Sigmoid colon (tissue), 7 donors: ENCODE results near the gene SH3BGRL. TPM values are rescaled to one million over a fixed set of nuclear protein-coding genes. Genes with fewer than 3 reads are reported as not detected.

Source experiments
- DNase-seq: peaks from one replicate; pipeline ENCODE4 v3.0.0-alpha.2; 2019
- H3K27ac ChIP-seq, 4 donors: fragments of 200-600 bp; sonication (generic); one replicate each; pipeline ENCODE4 v1.5.1; 2016 to 2019; ENCODE audit warnings: mild to moderate bottlenecking in 1 of 4
- H3K27me3 ChIP-seq, 3 donors: fragments of 200-600 bp; sonication (generic); one replicate each; pipeline ENCODE4 v1.5.1; 2019; ENCODE audit warnings: mild to moderate bottlenecking in 1 of 3
- H3K36me3 ChIP-seq, 4 donors: fragments of 200-600 bp; sonication (generic); one replicate each; pipeline ENCODE4 v1.5.1; 2016 to 2019
- H3K4me1 ChIP-seq, 4 donors: fragments of 200-600 bp; sonication (generic); one replicate each; pipeline ENCODE4 v1.5.1; 2017 to 2019
- H3K4me3 ChIP-seq, 4 donors: fragments of 200-600 bp; sonication (generic); one replicate each; pipeline ENCODE4 v1.5.1; 2017 to 2019; ENCODE audit warnings: mild to moderate bottlenecking in 2 of 4, moderate library complexity in 1 of 4
- H3K9me3 ChIP-seq, 4 donors: fragments of 200-600 bp in 3 of 4; sonication (generic) in 3 of 4; one replicate each; pipeline versions ENCODE4 v1.5.1 to v1.6.1; 2013 to 2019
- EP300 ChIP-seq, 4 donors: sonication (generic); formaldehyde crosslinking; IDR thresholded peaks; one replicate each; pipeline ENCODE4 v1.6.1; 2017; ENCODE audit warnings: antibody characterized with exemption in 4 of 4
- POLR2A ChIP-seq, 2 donors: fragments of 450-650 bp; IDR thresholded peaks; one replicate each; pipeline ENCODE4 v1.6.1; 2016; ENCODE audit warnings: antibody characterized with exemption in 2 of 2, mild to moderate bottlenecking in 2 of 2, moderate library complexity in 2 of 2
- POLR2AphosphoS5 ChIP-seq, 4 donors: sonication (generic); formaldehyde crosslinking; IDR thresholded peaks; one replicate each; pipeline ENCODE4 v1.6.1; 2017; ENCODE audit warnings: antibody characterized with exemption in 4 of 4
- WGBS, 2 donors: extraction: QIAGEN DNeasy Blood & Tissue Kit; methylation state at CpG; one replicate each; pipeline ENCODE4 v1.1.7; 2013; 5-methylcytosine and 5-hydroxymethylcytosine counted together
- intact Hi-C: fragments of 100-400 bp; cut with DNase I; formaldehyde crosslinking; loops from one replicate; pipeline ENCODE4 v1.15.1; 2023
- polyA plus RNA-seq, 3 donors: library from polyadenylated mRNA; stranded (reverse); fragments of 200-250 nt; gene quantifications; one replicate each; pipeline ENCODE4 v1.2.3, GENCODE V29; 2013
- total RNA-seq, 4 donors: library from RNA; depleted of rRNA; stranded (reverse); fragments of >200 nt; gene quantifications; one replicate each; pipeline ENCODE4 v1.1.0, GENCODE V29; 2016
- TF ChIP-seq, protein P1 (sequence below), 4 experiments: fragments of 450-650 bp in 3 of 4; fragments of 200-600 bp in 1 of 4; IDR thresholded peaks; one replicate each; pipeline ENCODE4 v1.5.1; 2016 to 2019; ENCODE audit warnings: antibody characterized with exemption in 4 of 4, mild to moderate bottlenecking in 3 of 4, moderate library complexity in 2 of 4
- donor health status: healthy with polysubstance abuse.
- donor health status: Bipolar disorder and iron deficiency.
- donor health status: healthy.

The SH3BGRL gene
- total and polyA plus RNA-seq, 7 donors, result 66.0 to 452 (median 358) TPM

DNA sequence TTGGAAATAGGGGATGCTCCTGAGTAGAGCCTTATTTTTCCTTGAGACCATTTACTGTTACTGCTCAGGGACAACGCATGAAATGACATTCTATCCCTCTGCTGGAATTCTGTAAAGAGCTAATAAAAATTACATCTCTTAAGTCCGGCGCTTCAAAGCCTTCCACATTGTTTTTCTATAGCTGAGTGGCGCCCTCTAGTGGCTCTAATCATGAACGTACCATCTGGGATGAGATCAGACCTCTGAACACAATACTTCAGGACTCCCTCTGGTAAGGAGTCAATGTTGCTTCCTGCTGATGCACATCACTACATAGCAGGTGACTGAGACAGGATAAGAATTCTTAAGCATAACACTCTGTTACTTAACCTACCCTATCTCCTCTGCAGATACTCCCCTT, 6.2 kb upstream of the SH3BGRL start:
- Histone ChIP-seq H3K9me3 (no peaks in the 10 kb centered on the region), H3K27me3 (no peaks in the 10 kb centered on the region), H3K36me3 (no peaks in the 10 kb centered on the region), H3K4me1 (no peaks in the 10 kb centered on the region), H3K4me3 (no peak overlapping the region), H3K27ac (no peak overlapping the region)
- WGBS, 2 donors, result 4 to 8% methylated on average over 5 of the region's 5 CpGs
- intact Hi-C loops, result no loop called here
- TF ChIP-seq POLR2AphosphoS5 (IDR thresholded peaks at IDR 0.05) (no peak), POLR2A (IDR thresholded peaks at IDR 0.05) (no peak), EP300 (IDR thresholded peaks at IDR 0.05) (no peak)
- TF ChIP-seq, protein P1, sequence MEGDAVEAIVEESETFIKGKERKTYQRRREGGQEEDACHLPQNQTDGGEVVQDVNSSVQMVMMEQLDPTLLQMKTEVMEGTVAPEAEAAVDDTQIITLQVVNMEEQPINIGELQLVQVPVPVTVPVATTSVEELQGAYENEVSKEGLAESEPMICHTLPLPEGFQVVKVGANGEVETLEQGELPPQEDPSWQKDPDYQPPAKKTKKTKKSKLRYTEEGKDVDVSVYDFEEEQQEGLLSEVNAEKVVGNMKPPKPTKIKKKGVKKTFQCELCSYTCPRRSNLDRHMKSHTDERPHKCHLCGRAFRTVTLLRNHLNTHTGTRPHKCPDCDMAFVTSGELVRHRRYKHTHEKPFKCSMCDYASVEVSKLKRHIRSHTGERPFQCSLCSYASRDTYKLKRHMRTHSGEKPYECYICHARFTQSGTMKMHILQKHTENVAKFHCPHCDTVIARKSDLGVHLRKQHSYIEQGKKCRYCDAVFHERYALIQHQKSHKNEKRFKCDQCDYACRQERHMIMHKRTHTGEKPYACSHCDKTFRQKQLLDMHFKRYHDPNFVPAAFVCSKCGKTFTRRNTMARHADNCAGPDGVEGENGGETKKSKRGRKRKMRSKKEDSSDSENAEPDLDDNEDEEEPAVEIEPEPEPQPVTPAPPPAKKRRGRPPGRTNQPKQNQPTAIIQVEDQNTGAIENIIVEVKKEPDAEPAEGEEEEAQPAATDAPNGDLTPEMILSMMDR (IDR thresholded peaks at IDR 0.05), result peak in 2 of 4 experiments; percentile 15 to 49
- no peak for DNase-seq

DNA sequence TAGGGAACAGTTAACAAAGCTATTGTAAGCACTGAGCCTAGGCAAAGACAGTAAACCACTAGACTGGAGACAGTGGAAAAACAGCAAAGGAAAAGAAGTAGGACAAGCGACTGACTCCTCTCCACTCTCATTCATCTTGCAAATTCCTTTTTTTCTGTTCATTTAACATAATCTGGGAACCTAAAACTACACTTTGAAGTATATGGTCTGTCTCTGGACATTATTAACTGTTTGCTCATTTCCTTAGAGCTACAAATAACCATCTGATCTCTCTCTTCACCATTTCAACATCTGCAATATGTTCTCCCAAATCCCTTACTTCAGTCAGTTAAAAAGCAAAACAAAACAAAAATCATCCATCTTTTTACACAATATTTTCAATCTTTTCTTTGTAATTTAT, 831 bp upstream of the SH3BGRL start:
- Histone ChIP-seq H3K4me1 (peaks cover 0 to 6% (median 0%) of the 10 kb centered on the region in 4 donors), H3K27me3 (no peaks in the 10 kb centered on the region), H3K4me3 (peak overlapping the region; percentile 43 to 60 (median 54)), H3K36me3 (no peaks in the 10 kb centered on the region), H3K9me3 (no peaks in the 10 kb centered on the region), H3K27ac (peak overlapping the region; percentile 80 to 84 (median 82))
- WGBS, 2 donors, result 50 to 52% methylated on average over 1 of the region's 1 CpG
- DNase-seq, result no peak
- intact Hi-C loops, result loop anchor here (5.0 to 10.0 kb wide), 2 partner anchors 56 to 174 kb away; no protein-coding TSS in a partner anchor
- TF ChIP-seq EP300 (IDR thresholded peaks at IDR 0.05), result no peak
- TF ChIP-seq POLR2A (IDR thresholded peaks at IDR 0.05), result no peak
- no peak for TF ChIP-seq POLR2AphosphoS5 (IDR thresholded peaks at IDR 0.05)
- TF ChIP-seq, protein P1 (IDR thresholded peaks at IDR 0.05), result no peak

DNA sequence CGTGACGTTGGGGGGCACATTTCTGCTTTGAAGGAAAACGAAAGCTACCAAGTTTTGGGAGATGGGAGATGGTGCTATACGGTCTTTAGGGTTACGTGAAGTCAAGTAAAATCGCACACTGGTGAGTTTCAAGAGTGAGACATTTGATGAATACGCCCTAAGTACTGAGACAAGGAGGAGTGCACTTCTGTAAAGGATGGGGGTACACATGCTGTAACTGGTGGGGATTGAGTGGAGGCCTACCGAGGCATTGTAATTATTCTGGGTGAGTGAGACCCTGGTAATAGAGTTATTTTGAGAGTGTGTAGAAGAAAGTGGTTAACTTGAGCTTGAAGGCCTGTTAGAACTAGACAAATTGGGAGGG, 536 bp downstream of the SH3BGRL start:
- peak overlapping the region; percentile 80 to 84 (median 82) for H3K27ac ChIP-seq
- H3K4me1 ChIP-seq, result peaks cover 0 to 19% (median 3%) of the 10 kb centered on the region in 4 donors
- intact Hi-C loops, result loop anchor here (5.0 to 10.0 kb wide), 2 partner anchors 55 to 172 kb away; no protein-coding TSS in a partner anchor
- no peak for TF ChIP-seq POLR2A (IDR thresholded peaks at IDR 0.05)
- no peak for TF ChIP-seq POLR2AphosphoS5 (IDR thresholded peaks at IDR 0.05)
- TF ChIP-seq, protein P1 (IDR thresholded peaks at IDR 0.05), result no peak
- TF ChIP-seq EP300 (IDR thresholded peaks at IDR 0.05), result no peak
- no peak for DNase-seq
- no peaks in the 10 kb centered on the region for H3K9me3 ChIP-seq
- H3K27me3 ChIP-seq, result no peaks in the 10 kb centered on the region
- peak overlapping the region; percentile 43 to 60 (median 54) for H3K4me3 ChIP-seq
- 0 to 1% methylated on average over 8 of the region's 8 CpGs for WGBS, 2 donors
- H3K36me3 ChIP-seq, result no peaks in the 10 kb centered on the region

DNA sequence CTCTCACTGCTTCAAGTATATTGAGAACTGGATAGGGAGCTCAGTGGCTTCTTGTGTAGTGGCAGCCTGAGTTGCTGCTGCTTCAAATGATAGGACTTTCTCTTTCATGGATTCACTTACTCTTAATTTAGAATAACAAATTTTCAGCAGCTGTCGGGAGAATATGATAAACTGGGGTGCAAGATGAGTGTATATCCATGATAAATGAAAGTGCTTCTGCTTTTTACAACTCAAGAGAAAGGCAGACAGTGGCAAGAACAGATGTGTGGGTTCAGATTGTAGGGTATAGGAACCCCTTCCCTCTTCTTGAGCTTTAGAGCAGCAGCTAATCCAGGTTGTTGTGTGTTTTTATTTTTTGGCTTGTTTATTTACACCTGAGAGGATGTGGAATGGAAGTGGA, 1.0 kb downstream of the SH3BGRL start:
- H3K27ac ChIP-seq, result peak overlapping the region; percentile 80 to 84 (median 82)
- 0 to 3% methylated on average over 1 of the region's 1 CpG for WGBS, 2 donors

More for the DNA sequence above, 1.0 kb downstream of the SH3BGRL start:
- DNase-seq, result no peak
- Histone ChIP-seq H3K27me3 (no peaks in the 10 kb centered on the region), H3K4me1 (peaks cover 0 to 19% (median 3%) of the 10 kb centered on the region in 4 donors), H3K4me3 (peak overlapping the region; percentile 43 to 60 (median 54)), H3K36me3 (no peaks in the 10 kb centered on the region), H3K9me3 (no peaks in the 10 kb centered on the region)
- intact Hi-C loops, result loop anchor here (5.0 to 10.0 kb wide), 2 partner anchors 54 to 172 kb away; no protein-coding TSS in a partner anchor
- TF ChIP-seq EP300 (IDR thresholded peaks at IDR 0.05) (no peak), POLR2A (IDR thresholded peaks at IDR 0.05) (no peak)
- TF ChIP-seq, protein P1 (IDR thresholded peaks at IDR 0.05), result no peak
